OCI-LY1 (cell line): ENCODE measurements around the gene PHACTR4.

ENCODE experiments used
- EZH2 ChIP-seq: fragments of 200-600 bp; sonication (generic), shearing (Covaris generic); IDR thresholded peaks from 2 replicates; pipeline ENCODE4 v1.8.0; 2017; ENCODE audit warnings: borderline replicate concordance, mixed run types, mild to moderate bottlenecking, antibody characterized with exemption, low read length, moderate library complexity, mixed read lengths
- TF ChIP-seq, protein P1 (sequence below): fragments of 200-600 bp; sonication (generic), shearing (Covaris generic); IDR thresholded peaks from 2 replicates; pipeline ENCODE4 v1.5.1; 2017; ENCODE audit warnings: mild to moderate bottlenecking, antibody characterized with exemption, low read length, moderate library complexity, mixed read lengths

DNA sequence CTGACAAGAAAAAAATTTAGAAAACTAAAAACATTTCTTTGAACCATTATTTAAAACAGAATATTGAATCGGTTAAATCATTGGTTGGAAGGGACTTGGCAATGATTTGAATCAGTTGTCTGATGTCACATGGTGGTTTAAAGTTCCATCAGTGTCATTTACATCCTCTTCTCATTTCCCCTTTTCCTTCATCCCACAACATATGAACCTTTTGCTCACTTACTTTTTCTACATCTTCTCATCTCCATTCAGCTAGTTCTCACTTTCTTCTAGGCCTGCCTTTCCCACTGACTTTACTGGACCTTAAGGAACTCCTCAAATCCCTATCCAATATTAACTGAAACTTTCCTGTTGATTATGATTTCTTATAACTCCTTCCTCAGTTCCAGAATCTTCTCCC is 58.5 kb downstream of the PHACTR4 start:
- TF ChIP-seq EZH2, result no peak
- TF ChIP-seq, protein P1, sequence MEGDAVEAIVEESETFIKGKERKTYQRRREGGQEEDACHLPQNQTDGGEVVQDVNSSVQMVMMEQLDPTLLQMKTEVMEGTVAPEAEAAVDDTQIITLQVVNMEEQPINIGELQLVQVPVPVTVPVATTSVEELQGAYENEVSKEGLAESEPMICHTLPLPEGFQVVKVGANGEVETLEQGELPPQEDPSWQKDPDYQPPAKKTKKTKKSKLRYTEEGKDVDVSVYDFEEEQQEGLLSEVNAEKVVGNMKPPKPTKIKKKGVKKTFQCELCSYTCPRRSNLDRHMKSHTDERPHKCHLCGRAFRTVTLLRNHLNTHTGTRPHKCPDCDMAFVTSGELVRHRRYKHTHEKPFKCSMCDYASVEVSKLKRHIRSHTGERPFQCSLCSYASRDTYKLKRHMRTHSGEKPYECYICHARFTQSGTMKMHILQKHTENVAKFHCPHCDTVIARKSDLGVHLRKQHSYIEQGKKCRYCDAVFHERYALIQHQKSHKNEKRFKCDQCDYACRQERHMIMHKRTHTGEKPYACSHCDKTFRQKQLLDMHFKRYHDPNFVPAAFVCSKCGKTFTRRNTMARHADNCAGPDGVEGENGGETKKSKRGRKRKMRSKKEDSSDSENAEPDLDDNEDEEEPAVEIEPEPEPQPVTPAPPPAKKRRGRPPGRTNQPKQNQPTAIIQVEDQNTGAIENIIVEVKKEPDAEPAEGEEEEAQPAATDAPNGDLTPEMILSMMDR, result no peak
